ENCODE data around the gene TLE5.
A peak's percentile ranks its signal among the peaks of the same experiment; 100 is the strongest.
"Not testable (repeated sequence)": the region's sequence is repeated elsewhere in the genome, so short reads cannot be mapped to it uniquely, and the experiment has no call there.

Gene TLE5

DNA sequence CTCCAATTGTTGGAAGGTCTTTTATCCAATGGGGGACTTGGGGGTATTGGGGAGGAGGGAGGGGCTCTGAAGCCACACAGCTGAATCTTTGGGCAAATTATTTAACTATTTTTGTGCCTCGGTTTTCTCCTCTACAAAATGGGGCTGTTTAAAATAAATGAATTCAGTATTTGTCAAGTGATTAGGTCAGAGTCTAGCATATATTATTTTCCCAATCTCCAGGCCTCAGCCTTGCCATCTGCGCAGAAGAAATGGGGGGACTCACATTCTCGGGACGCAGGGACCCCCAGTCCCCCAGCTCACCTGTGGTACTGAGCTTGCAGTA, 1.5 kb downstream of the TLE5 start:
- DNase-seq, result no peak

GRCh38 chr19:3059653-3060052, 2.6 kb downstream of the TLE5 start:
- DNase-seq, result no peak

GRCh38 chr19:3058821-3059314, 3.4 kb downstream of the TLE5 start:
- DNase-seq, result no peak

DNA sequence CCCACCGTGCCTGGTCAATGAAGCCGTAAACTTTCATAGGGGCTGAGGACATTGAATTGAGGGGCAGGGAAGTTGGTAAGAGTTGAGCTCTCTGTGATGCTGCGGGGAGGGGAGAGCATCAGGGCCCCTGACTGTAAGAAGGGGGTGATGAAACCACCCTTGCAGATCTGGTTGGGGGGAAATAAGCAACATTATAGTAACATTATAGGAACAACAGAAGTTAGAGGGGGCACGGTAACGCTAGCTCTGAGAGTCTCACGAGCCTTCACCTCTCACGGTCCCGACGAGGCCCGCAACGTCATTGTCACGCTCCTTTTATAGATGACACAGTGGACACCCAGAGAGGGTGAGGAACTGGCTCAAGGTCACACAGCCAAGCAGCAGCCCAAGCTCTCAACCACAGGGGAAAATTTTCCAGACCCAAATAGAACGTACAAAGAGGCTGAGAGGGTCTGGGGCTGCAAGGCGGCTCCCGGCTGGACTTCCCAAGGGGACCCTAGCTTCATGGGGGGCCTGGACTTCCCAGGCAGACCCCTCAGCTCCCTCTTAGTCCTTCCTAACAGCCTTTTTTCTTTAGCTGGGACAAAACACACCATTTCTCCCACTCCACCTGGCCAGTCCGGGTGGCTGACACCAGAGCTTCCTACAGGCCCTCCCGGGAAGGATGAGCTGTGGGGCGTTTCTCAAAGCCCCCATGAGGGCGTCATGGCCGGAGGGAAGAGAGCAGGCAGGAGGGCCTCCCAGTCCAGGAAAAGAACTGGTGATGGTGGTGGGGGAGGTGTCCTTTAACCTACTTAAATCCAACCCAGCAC, 4.1 kb downstream of the TLE5 start:
- DNase-seq, result no peak

GRCh38 chr19:3057275-3057714, 5.0 kb downstream of the TLE5 start:
- DNase-seq, result no peak

DNA sequence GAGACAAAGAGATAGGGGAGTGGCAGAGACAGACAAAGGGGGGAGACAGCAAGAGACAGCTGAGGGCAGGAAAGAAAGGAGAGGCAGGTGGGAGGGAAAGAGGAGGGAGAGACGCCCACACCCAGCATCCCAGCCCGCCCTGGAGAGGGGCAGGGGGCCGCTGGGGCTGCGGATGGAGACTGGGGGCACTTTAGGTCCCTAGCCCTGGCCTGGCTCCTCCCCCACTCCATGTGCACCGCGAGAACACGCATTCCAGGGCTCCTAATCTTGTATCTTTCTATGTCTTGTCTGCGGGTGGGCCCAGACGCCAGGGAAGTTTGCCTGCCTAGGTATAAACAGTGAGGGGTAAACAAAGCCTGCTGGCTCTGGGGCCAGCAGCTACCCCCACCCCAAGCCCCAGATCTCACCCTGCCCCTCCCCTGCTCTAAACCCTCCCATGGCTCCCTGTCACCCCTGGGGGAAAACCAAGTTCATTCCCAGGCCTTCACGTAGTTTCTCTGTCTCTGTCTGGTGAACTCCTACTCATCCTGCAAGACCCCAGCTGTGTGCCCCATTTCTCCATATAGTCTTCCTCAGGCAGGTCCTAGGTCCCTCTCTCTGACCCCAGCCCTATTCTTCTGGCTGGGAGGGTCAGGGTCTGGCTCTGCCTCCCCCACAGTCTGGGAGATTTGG, 5.7 kb downstream of the TLE5 start:
- no peak for DNase-seq

DNA sequence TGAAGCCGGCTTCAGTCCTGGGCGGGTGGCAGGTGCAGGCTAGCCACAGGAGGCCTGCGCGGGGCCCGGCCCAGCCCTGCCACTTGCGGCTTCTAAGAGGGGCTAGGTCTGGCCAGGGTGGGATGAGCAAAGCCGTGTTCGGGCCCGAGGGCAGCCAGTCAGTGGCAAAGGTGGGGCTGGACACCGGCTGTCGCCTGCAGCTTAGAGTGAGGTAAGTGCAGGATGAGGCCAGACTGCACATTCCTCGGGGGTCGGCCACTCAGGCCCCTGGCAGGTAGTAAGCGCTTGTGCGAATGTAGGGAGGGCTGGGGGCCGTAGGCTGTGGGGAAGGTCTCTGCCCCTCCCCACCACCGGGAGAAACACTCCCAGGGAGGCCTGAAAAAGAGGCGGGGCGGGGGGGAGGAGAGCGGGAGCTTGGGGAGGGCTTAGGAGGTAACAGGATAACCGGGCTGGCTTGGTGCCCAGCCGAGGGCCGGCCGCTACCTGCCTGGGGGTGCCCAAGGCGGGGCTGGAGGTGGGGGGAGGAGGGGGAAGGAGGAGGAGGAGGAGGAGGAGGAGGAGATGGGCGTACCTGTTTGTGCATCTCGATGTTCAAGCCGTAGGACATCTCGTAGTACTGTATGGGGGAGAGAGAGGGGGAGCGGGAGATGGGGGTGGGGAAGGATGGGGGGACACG, 6.4 kb downstream of the TLE5 start:
- no peak for DNase-seq

- no peak for DNase-seq
These were observed 7.1 kb downstream of the TLE5 start for GRCh38 chr19:3054972-3055740.

GRCh38 chr19:3054265-3054971, 7.9 kb downstream of the TLE5 start:
- DNase-seq, result no peak

- DNase-seq, result no peak
These were observed 8.5 kb downstream of the TLE5 start for GRCh38 chr19:3053780-3054179.

DNA sequence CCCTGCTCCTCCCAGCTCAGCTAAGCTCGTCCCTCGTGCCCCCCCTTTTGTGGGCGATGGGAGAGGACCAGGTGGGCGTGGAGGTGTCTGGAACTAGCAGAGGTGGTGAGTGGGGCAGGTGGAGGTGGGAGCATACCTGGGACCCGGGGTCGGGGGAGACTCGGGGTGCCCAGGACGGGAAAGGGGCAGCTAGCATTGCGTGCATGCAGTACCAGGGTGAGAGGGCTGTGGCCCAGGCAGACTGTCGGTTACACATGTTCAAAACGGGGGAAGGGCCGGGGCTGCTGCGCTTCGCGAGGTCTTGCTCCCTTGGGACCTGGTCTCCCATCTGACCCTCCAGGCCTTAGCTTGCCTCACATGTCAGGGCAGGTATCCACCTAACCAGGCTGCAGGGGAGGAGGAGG, 9.1 kb downstream of the TLE5 start:
- DNase-seq, result no peak

DNA sequence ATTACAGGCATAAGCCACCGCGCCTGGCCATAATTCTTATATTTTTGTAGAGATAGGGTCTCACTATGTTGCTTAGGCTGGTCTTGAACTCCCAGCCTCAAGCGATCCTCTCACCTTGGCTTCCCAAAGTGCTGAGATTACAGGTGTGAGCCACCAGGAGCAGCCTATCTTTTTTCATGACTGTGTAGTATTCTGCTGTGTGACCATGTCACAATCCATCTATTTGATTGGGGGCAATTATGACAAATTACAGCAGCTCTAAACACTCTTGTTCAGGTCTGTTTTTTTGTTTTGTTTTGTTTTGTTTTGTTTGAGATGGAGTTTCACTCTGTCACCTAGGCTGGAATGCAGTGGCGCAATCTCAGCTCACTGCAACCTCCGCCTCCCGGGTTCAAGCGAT, 12.3 kb downstream of the TLE5 start:
- not testable (repeated sequence) for DNase-seq

GRCh38 chr19:3049089-3049488, 13.2 kb downstream of the TLE5 start:
- DNase-seq, result no peak

- DNase-seq, result no peak
These were observed 14.1 kb downstream of the TLE5 start for GRCh38 chr19:3048190-3048533.

- DNase-seq, result peak; percentile 66
These were observed 14.7 kb downstream of the TLE5 start for GRCh38 chr19:3047496-3048189.

DNA sequence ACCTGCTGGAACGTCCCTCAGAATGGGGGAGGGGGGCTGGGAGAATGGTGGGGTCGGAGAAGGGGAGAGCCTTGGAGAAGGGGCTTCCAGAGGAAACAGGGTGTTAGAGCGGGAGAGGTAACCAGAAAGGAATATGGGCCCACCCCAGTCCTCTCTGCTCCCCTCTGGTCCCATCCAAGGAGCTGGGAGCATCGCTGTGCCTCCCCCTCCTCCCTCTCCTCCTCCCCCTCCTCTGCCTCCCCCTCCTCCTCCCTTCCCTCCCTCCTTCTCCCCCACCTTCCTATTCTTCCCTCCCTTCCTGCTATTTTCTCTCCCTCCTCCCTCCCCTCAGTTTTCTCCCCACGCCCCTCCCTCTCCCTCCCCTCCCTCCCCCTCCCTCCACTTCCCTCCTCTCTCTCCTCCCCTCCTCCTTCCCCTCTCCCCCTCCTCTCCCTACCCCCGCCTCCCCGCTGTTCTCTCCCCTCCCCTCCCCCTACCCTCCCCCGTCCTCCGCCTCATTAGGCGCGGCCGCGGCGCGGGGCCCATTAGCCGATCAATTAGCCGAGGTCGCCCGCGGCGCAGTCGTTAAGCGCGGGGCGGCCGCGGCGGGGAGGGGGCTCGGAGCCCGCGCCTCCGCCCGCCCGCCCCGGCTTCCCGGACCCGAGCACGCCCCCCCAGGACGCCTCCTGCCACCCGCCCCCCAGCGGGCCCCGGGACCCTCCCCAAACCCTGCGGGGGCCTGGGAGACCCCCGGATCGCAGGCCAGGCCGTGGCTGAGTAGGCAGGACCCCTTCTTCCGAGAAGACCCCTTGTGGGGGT, 15.4 kb downstream of the TLE5 start:
- DNase-seq, result no peak

- no peak for DNase-seq
These were observed 16.2 kb downstream of the TLE5 start for GRCh38 chr19:3045885-3046697.

GRCh38 chr19:3045191-3045590, 17.1 kb downstream of the TLE5 start:
- DNase-seq, result no peak

DNA sequence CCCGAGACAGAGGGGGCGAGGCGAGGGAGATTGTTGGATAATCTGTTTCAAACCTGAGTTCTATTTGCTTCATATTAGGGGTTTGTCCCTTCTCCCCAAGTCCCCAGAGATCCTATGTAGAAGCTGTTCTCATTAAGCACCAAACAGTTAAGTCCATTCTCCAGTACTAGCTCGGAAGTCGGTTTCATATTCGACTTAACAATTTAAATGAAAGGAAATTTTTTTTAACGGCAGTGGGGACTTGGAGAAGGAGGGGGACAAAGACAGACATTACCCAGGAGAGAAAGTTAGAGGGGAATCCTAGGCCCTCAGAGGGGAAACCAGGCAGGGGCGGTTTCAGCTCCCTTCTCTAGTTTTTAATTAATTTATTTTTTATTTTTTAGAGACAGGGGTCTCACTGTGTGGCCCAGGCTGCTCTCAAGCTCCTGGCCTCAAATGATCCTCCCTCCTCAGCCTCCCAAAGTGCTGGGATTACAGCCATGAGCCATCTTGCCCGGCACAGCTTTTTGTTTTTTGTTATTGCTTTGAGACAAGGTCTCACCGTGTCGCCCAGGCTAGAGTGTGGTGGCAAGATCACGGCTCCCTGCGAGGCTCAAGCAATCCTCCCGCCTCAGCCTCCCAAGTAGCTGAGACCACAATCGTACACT, 19.6 kb downstream of the TLE5 start:
- no peak for DNase-seq

All from central memory CD4-positive, alpha-beta T cell (primary cell).